Measurements from ENCODE around the gene TLL1. TPM values are rescaled to one million over a fixed set of nuclear protein-coding genes. Genes with fewer than 3 reads are reported as not detected.

TLL1 gene
- polyA plus RNA-seq, 1 of the 3 experiments (the other 2 are of a cell fraction) = 0.07 TPM

GRCh38 chr4:165827018-165827417, 46.0 kb upstream of the TLL1 start:
- Histone ChIP-seq H3K27me3 (ENCODE audit: insufficient read depth) (no peaks in the 10 kb centered on the region), H3K9me3 (no peaks in the 10 kb centered on the region), H2AFZ (ENCODE audit: low read depth) (no peak overlapping the region), H3K4me2 (no peak overlapping the region), H4K20me1 (ENCODE audit: insufficient read depth) (no peaks in the 10 kb centered on the region), H3K9me2 (no peaks in the 10 kb centered on the region), H3K27ac (ENCODE audit: low read depth in 2 of 2, low read length in 1 of 2) (no peak overlapping the region), H3K4me1 (ENCODE audit: control insufficient read depth in 1 of 2, insufficient read depth in 2 of 2, low read depth in 1 of 2, low read length in 1 of 2) (no peaks in the 10 kb centered on the region), H3F3A (replicated peaks; ENCODE audit: insufficient read depth) (no peaks in the 10 kb centered on the region), H3K9ac (no peak overlapping the region), H3K79me2 (ENCODE audit: insufficient read depth) (no peaks in the 10 kb centered on the region), H3K4me3 (ENCODE audit: low read depth in 2 of 2, low read length in 1 of 2) (no peak overlapping the region), H3K36me3 (replicated peaks in 1 of 2; ENCODE audit: control insufficient read depth in 1 of 2, insufficient read depth in 2 of 2, low read length in 1 of 2) (no peaks in the 10 kb centered on the region)
- CTCF ChIA-PET = no interaction called here
- POLR2A ChIA-PET = no interaction called here
- TF ChIP-seq TAF1 (IDR thresholded peaks at IDR 0.05; ENCODE audit: borderline replicate concordance, low read depth, low read length) (no peak), USF2 (IDR thresholded peaks at IDR 0.05; ENCODE audit: borderline replicate concordance, low read depth, low read length) (no peak), MAX (IDR thresholded peaks at IDR 0.05; ENCODE audit: low read depth) (no peak), FOXJ3 (CRISPR knock-in tag; IDR thresholded peaks at IDR 0.05) (no peak), RAD21 (IDR thresholded peaks at IDR 0.05; ENCODE audit: low read length) (no peak), CTCF (IDR thresholded peaks at IDR 0.05) (no peak), CHD2 (IDR thresholded peaks at IDR 0.05; ENCODE audit: low read length, partially characterized antibody) (no peak), YY1 (IDR thresholded peaks at IDR 0.05; ENCODE audit: low read depth) (no peak), USF1 (IDR thresholded peaks at IDR 0.05; ENCODE audit: borderline replicate concordance, low read depth) (no peak), NFIC (IDR thresholded peaks at IDR 0.05; ENCODE audit: borderline replicate concordance) (no peak), EP300 (IDR thresholded peaks at IDR 0.05; ENCODE audit: borderline replicate concordance in 1 of 2, low read depth in 1 of 2, low read length in 1 of 2) (no peak), RCOR1 (IDR thresholded peaks at IDR 0.05; ENCODE audit: low read length) (no peak), GABPA (IDR thresholded peaks at IDR 0.05; ENCODE audit: low read depth) (no peak), EZH2phosphoT487 (IDR thresholded peaks at IDR 0.05; ENCODE audit: borderline replicate concordance, low read depth) (no peak), NRF1 (IDR thresholded peaks at IDR 0.05; ENCODE audit: low read depth, low read length) (no peak), MXI1 (IDR thresholded peaks at IDR 0.05; ENCODE audit: low read depth, low read length) (no peak), POLR2AphosphoS5 (IDR thresholded peaks at IDR 0.05; ENCODE audit: low read depth, low read length) (no peak), TCF12 (IDR thresholded peaks at IDR 0.05) (no peak), FOXM1 (IDR thresholded peaks at IDR 0.05; ENCODE audit: low read depth) (no peak)
- DNase-seq = no peak
- 10% methylated on average over 1 of the region's 1 CpG for WGBS (ENCODE audit: low lambda C conversion rate)

All from SK-N-SH (cell line).